ENCODE results near the gene CENPL. TPM values are rescaled to one million over a fixed set of nuclear protein-coding genes. Genes with fewer than 3 reads are reported as not detected.

Gene CENPL
- total RNA-seq (2022; extraction: Qiagen RNA extraction; ENCODE audit: low read depth): 11.7 to 15.2 TPM (median 13.2 TPM) in 5 replicates

GRCh38 chr1:173824315-173825081 lies at the start of gene CENPL, which contains the start of gene DARS2:
CENPL (minus strand) TSS chr1:173824883; CDS start chr1:173811299, 13,584 bp downstream.
DARS2 (plus strand) TSS chr1:173824673; CDS start chr1:173825230, 557 bp downstream.

GRCh38 chr1:173868266-173869020 lies 43.8 kb upstream of the CENPL start, which contains the start of gene ZBTB37:
ZBTB37 (plus strand) TSS chr1:173868380; CDS start chr1:173870226, 1,846 bp downstream.

GRCh38 chr1:173867753-173868265 lies 43.1 kb upstream of the CENPL start, which contains the start of gene GAS5:
GAS5 (minus strand) TSS chr1:173867989.

Other genes with a start within 250 kb of the CENPL start
- gene SLC9C2, start 221.8 kb downstream of the CENPL start, total RNA-seq (2022; extraction: Qiagen RNA extraction; ENCODE audit: low read depth): not detected in 5 replicates
- not detected in 5 replicates for gene TEX50, start 189.5 kb downstream of the CENPL start, total RNA-seq (2022; extraction: Qiagen RNA extraction; ENCODE audit: low read depth)
- gene ANKRD45, start 155.0 kb downstream of the CENPL start, total RNA-seq (2022; extraction: Qiagen RNA extraction; ENCODE audit: low read depth): 0.06 to 0.17 TPM (median 0.16 TPM) in 4 of 5 replicates, not detected in the other
- 10.8 to 12.8 TPM (median 12.4 TPM) in 5 replicates for gene KLHL20, start 109.9 kb downstream of the CENPL start, total RNA-seq (2022; extraction: Qiagen RNA extraction; ENCODE audit: low read depth)
- gene DARS2, start 210 bp downstream of the CENPL start, total RNA-seq (2022; extraction: Qiagen RNA extraction; ENCODE audit: low read depth): 39.7 to 47.4 TPM (median 45.3 TPM) in 5 replicates
- 276 to 364 TPM (median 308 TPM) in 5 replicates for gene GAS5, start 43.1 kb upstream of the CENPL start, total RNA-seq (2022; extraction: Qiagen RNA extraction; ENCODE audit: low read depth)
- 1.1 to 1.9 TPM (median 1.5 TPM) in 5 replicates for gene ZBTB37, start 43.5 kb upstream of the CENPL start, total RNA-seq (2022; extraction: Qiagen RNA extraction; ENCODE audit: low read depth)
- gene SERPINC1, start 92.4 kb upstream of the CENPL start, total RNA-seq (2022; extraction: Qiagen RNA extraction; ENCODE audit: low read depth): 0.07 TPM in 2 of 5 replicates, not detected in the others
- 5.7 to 7.7 TPM (median 7.1 TPM) in 5 replicates for gene RC3H1, start 197.5 kb upstream of the CENPL start, total RNA-seq (2022; extraction: Qiagen RNA extraction; ENCODE audit: low read depth)

Measured in A549 treated with DMSO at 1 μM for 4 hours (cell line).